ENCODE measurements around the gene NFATC2. TPM values are rescaled to one million over a fixed set of nuclear protein-coding genes. Genes with fewer than 3 reads are reported as not detected.

Gene NFATC2
- total RNA-seq, 1 experiment from 2014 or later = 6.3 TPM

DNA sequence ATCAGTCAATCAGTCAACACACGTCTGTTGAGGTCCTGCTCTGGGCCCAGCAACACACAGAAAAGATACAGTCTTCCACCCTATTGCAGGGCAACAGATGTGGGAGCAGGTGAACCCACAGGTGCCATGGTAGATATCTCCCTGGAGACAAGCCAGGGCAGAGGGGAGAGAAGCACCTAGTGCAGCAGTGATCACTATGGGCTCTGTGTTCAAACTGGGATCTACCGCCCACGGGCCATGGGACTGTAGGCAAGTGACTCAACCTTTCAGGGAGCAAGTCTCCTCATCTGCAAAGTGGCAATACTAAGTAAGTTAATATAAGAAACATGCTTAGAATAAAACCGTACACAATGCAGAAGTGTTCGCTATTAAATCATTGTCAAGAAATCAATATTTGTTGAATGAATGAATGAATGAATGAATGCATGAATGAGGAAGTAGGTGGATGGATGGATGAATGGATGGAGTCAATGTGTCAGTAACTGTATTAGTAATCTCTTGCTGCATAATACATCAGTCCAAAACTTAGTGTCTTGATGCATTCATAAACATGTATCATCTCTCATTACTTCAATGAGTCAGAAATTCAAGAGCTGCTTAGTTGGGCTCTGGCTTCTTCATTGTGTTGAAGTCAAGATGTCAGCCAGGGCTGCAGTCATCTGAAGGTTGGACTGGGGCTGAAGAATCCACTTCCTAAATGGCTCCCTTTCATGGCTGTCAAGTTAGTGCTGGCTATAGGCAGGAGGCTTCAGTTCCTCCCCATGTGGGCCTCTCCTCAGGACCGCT is 31.9 kb upstream of the NFATC2 start:
- Histone ChIP-seq H3K9me2 (ENCODE audit: insufficient read depth) (no peaks in the 10 kb centered on the region), H3K79me2 (ENCODE audit: low read depth) (no peaks in the 10 kb centered on the region), H3K27ac (no peak overlapping the region), H2AFZ (no peak overlapping the region), H3K4me2 (no peak overlapping the region), H3K4me3 (no peak overlapping the region), H4K20me1 (ENCODE audit: insufficient read depth) (no peaks in the 10 kb centered on the region), H3K4me1 (replicated peaks; ENCODE audit: insufficient read depth) (peaks cover 5% of the 10 kb centered on the region), H3K27me3 (ENCODE audit: insufficient read depth, low read depth) (0 out of 2 replicates have a peak, but pooled peaks cover 3% of the 10 kb centered on the region), H3K9me3 (ENCODE audit: insufficient read depth, low read depth) (peaks cover 5% of the 10 kb centered on the region; the same call in 1 of the 2 replicates), H3K36me3 (ENCODE audit: low read depth) (no peaks in the 10 kb centered on the region), H3F3A (ENCODE audit: insufficient read depth, low read depth) (no peaks in the 10 kb centered on the region)
- TF ChIP-seq EZH2 (IDR thresholded peaks at IDR 0.05; ENCODE audit: low read depth) (no peak), CTCF (conservative IDR thresholded peaks at IDR 0.05) (no peak)
- DNase-seq = no peak
- no TSS peak for BruUV-seq (replicated peaks)
- ChIA-PET POLR2A (ENCODE audit: unreplicated experiment) (no interaction called here), CTCF (no interaction called here)
- intact Hi-C loops (cut with micrococcal nuclease; ENCODE audit: unreplicated experiment) = no loop called here

DNA sequence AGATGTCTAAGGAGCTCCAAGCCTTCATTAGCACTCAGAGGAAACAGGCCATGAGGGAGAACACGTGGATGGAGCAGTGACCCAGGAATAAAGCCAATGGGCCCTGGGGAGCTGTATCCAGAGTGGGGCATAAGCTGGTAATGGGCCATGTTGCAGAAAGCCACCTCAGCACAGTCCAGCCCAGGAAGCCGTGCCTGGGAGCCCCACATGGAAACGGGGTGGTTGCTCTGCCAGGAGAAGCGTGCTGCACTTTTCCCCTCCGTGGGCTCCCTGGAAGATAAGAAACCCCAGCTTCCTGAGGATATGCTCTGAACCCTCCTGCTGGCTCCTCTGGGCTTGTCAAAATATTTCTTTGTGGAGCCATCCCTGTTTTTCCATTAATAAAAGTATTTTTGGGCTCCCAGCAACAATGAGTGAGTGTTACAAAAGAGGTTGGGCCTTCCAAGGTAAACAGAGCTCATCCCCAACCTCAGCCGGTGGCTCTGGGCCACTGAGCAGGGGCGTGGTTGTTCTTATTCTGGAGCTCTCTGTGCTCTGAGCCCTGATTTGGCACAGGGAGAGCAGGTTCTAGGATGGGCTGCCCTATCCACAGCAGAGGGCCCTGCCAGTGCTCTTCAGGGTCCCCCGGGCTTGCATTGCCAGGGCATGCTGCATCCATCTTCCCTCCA is 31.2 kb upstream of the NFATC2 start:
- H3K4me3 ChIP-seq = no peak overlapping the region
- CTCF ChIA-PET = no interaction called here
- peaks cover 5% of the 10 kb centered on the region; the same call in 1 of the 2 replicates for H3K9me3 ChIP-seq (ENCODE audit: insufficient read depth, low read depth)
- H2AFZ ChIP-seq = no peak overlapping the region
- H3K4me1 ChIP-seq (replicated peaks; ENCODE audit: insufficient read depth) = peaks cover 7% of the 10 kb centered on the region
- H3K27ac ChIP-seq = no peak overlapping the region
- no peaks in the 10 kb centered on the region for H3K9me2 ChIP-seq (ENCODE audit: insufficient read depth)
- POLR2A ChIA-PET (ENCODE audit: unreplicated experiment) = no interaction called here
- H3F3A ChIP-seq (ENCODE audit: insufficient read depth, low read depth) = no peaks in the 10 kb centered on the region
- H3K36me3 ChIP-seq (ENCODE audit: low read depth) = no peaks in the 10 kb centered on the region
- H4K20me1 ChIP-seq (ENCODE audit: insufficient read depth) = no peaks in the 10 kb centered on the region
- H3K4me2 ChIP-seq = no peak overlapping the region
- 0 out of 2 replicates have a peak, but pooled peaks cover 8% of the 10 kb centered on the region for H3K27me3 ChIP-seq (ENCODE audit: insufficient read depth, low read depth)
- H3K79me2 ChIP-seq (ENCODE audit: low read depth) = no peaks in the 10 kb centered on the region
- no peak for DNase-seq
- intact Hi-C loops (cut with micrococcal nuclease; ENCODE audit: unreplicated experiment) = no loop called here
- BruUV-seq (replicated peaks) = no TSS peak
- TF ChIP-seq EZH2 (IDR thresholded peaks at IDR 0.05; ENCODE audit: low read depth) (no peak), CTCF (conservative IDR thresholded peaks at IDR 0.05) (no peak)

- H3K4me1 ChIP-seq (replicated peaks; ENCODE audit: insufficient read depth) = peaks cover 7% of the 10 kb centered on the region
- POLR2A ChIA-PET (ENCODE audit: unreplicated experiment) = no interaction called here
- H3K4me2 ChIP-seq = no peak overlapping the region
- no peak overlapping the region for H3K27ac ChIP-seq
- H3F3A ChIP-seq (ENCODE audit: insufficient read depth, low read depth) = no peaks in the 10 kb centered on the region
- no peaks in the 10 kb centered on the region for H3K36me3 ChIP-seq (ENCODE audit: low read depth)
- BruUV-seq (replicated peaks) = no TSS peak
- CTCF ChIA-PET = no interaction called here
- H3K27me3 ChIP-seq (ENCODE audit: insufficient read depth, low read depth) = 0 out of 2 replicates have a peak, but pooled peaks cover 20% of the 10 kb centered on the region
- H3K79me2 ChIP-seq (ENCODE audit: low read depth) = no peaks in the 10 kb centered on the region
- no peak overlapping the region for H3K4me3 ChIP-seq
- H4K20me1 ChIP-seq (ENCODE audit: insufficient read depth) = no peaks in the 10 kb centered on the region
- no peak for TF ChIP-seq CTCF (conservative IDR thresholded peaks at IDR 0.05)
- no peak for TF ChIP-seq EZH2 (IDR thresholded peaks at IDR 0.05; ENCODE audit: low read depth)
- peaks cover 5% of the 10 kb centered on the region; the same call in 1 of the 2 replicates for H3K9me3 ChIP-seq (ENCODE audit: insufficient read depth, low read depth)
- H3K9me2 ChIP-seq (ENCODE audit: insufficient read depth) = no peaks in the 10 kb centered on the region
- DNase-seq = no peak
- intact Hi-C loops (cut with micrococcal nuclease; ENCODE audit: unreplicated experiment) = no loop called here
- H2AFZ ChIP-seq = no peak overlapping the region
Observed at GRCh38 chr20:51571460-51571794, 28.9 kb upstream of the NFATC2 start.

Measured in PC-9 (cell line).